Gastroesophageal sphincter (tissue), 4 donors: ENCODE results near the gene MS4A6A. TPM values are rescaled to one million over a fixed set of nuclear protein-coding genes. Genes with fewer than 3 reads are reported as not detected.

Experiments
- ATAC-seq: fragments of 150-250 bp; one replicate; pipeline ENCODE4 v1.9.1; 2016; ENCODE audit warnings: mild to moderate bottlenecking, moderate library complexity
- H3K27ac ChIP-seq, 4 donors: fragments of 200-600 bp; sonication (generic) in 3 of 4; 1 replicate in 3 of 4; 2 replicates in 1 of 4; pipeline ENCODE4 v1.5.1; 2016 to 2019
- H3K27me3 ChIP-seq: fragments of 200-600 bp; sonication (generic); one replicate; pipeline ENCODE4 v1.5.1; 2019
- H3K36me3 ChIP-seq, 2 donors: fragments of 200-600 bp; sonication (generic); one replicate each; pipeline ENCODE4 v1.5.1; 2019; ENCODE audit warnings: control low read depth in 1 of 2
- H3K4me1 ChIP-seq, 3 donors: fragments of 200-600 bp; sonication (generic); 1 replicate in 2 of 3; 2 replicates in 1 of 3; pipeline ENCODE4 v1.5.1; 2016 to 2019; ENCODE audit warnings: control low read depth in 2 of 3
- H3K4me3 ChIP-seq, 2 donors: fragments of 200-600 bp; sonication (generic); one replicate each; pipeline ENCODE4 v1.5.1; 2019; ENCODE audit warnings: mild to moderate bottlenecking in 1 of 2, moderate library complexity in 1 of 2
- H3K9me3 ChIP-seq, 3 donors: fragments of 200-600 bp; sonication (generic); one replicate each; pipeline ENCODE4 v1.5.1; 2017 to 2019; ENCODE audit warnings: control low read depth in 2 of 3
- CTCF ChIP-seq, 4 experiments: fragments of 200-600 bp in 2 of 4; fragments of 450-650 bp in 2 of 4; sonication (generic) in 1 of 4; IDR thresholded peaks; one replicate each; pipeline ENCODE4 v1.5.1; 2017 to 2019; ENCODE audit warnings: antibody characterized with exemption in 4 of 4, mild to moderate bottlenecking in 2 of 4, moderate library complexity in 2 of 4
- EP300 ChIP-seq: sonication (generic); formaldehyde crosslinking; IDR thresholded peaks from one replicate; pipeline ENCODE4 v1.6.1; 2017; ENCODE audit warnings: antibody characterized with exemption, mild to moderate bottlenecking
- POLR2A ChIP-seq, 2 donors: fragments of 450-650 bp; IDR thresholded peaks; one replicate each; pipeline ENCODE4 v1.6.1; 2017; ENCODE audit warnings: antibody characterized with exemption in 2 of 2, mild to moderate bottlenecking in 2 of 2, moderate library complexity in 1 of 2
- POLR2AphosphoS5 ChIP-seq: sonication (generic); formaldehyde crosslinking; IDR thresholded peaks from one replicate; pipeline ENCODE4 v1.6.1; 2017; ENCODE audit warnings: antibody characterized with exemption
- WGBS, 2 donors: methylation state at CpG; one replicate each; pipeline ENCODE4 v1.1.5; 2018; ENCODE audit warnings: low coverage in 1 of 2; 5-methylcytosine and 5-hydroxymethylcytosine counted together
- small RNA-seq, 4 donors: library from RNA; depleted of rRNA; stranded (forward); fragments of <200 nt; gene quantifications; one replicate each; pipeline ENCODE3, GENCODE V24; 2016
- total RNA-seq, 4 donors: library from RNA; depleted of rRNA; stranded (reverse); fragments of >200 nt; gene quantifications; one replicate each; pipeline ENCODE4 v1.1.0, GENCODE V29; 2016

MS4A6A gene
- total RNA-seq, 4 donors from 2014 or later: 27.5 to 137 (median 74.3) TPM

- 66% methylated on average over 2 of the region's 2 CpGs; no CpG with 5 or more reads in 1 of the 2 donors for WGBS, 2 donors
- ATAC-seq: no peak
- H3K36me3 ChIP-seq: no peaks in the 10 kb centered on the region
- no peak overlapping the region for H3K4me3 ChIP-seq
- TF ChIP-seq EP300 (no peak), CTCF (IDR thresholded peaks at IDR 0.05) (no peak), POLR2A (IDR thresholded peaks at IDR 0.05) (no peak), POLR2AphosphoS5 (no peak)
- H3K27ac ChIP-seq: no peak overlapping the region
- no peaks in the 10 kb centered on the region for H3K27me3 ChIP-seq
- H3K4me1 ChIP-seq: no peaks in the 10 kb centered on the region
- H3K9me3 ChIP-seq: no peaks in the 10 kb centered on the region
These were observed 54.5 kb downstream of the MS4A6A start for GRCh38 chr11:60128376-60128775.

- no peak for TF ChIP-seq POLR2AphosphoS5
- no peak for TF ChIP-seq POLR2A (IDR thresholded peaks at IDR 0.05)
- no peak for TF ChIP-seq EP300
- no peak for TF ChIP-seq CTCF (IDR thresholded peaks at IDR 0.05)
- H3K27ac ChIP-seq: no peak overlapping the region
These were observed 55.5 kb downstream of the MS4A6A start for GRCh38 chr11:60127311-60127811.

GRCh38 chr11:60125956-60126585, 56.8 kb downstream of the MS4A6A start:
- Histone ChIP-seq H3K4me1 (no peaks in the 10 kb centered on the region), H3K27ac (no peak overlapping the region), H3K36me3 (no peaks in the 10 kb centered on the region), H3K27me3 (no peaks in the 10 kb centered on the region), H3K9me3 (no peaks in the 10 kb centered on the region), H3K4me3 (no peak overlapping the region)
- TF ChIP-seq CTCF (IDR thresholded peaks at IDR 0.05) (no peak), EP300 (no peak), POLR2A (IDR thresholded peaks at IDR 0.05) (no peak), POLR2AphosphoS5 (no peak)
- ATAC-seq: no peak

More at GRCh38 chr11:60127311-60127811, 55.5 kb downstream of the MS4A6A start:
- WGBS, 2 donors: 71% methylated on average over 3 of the region's 3 CpGs
- no peak for ATAC-seq
- no peaks in the 10 kb centered on the region for H3K36me3 ChIP-seq
- no peaks in the 10 kb centered on the region for H3K27me3 ChIP-seq
- H3K4me3 ChIP-seq: no peak overlapping the region
- H3K4me1 ChIP-seq: no peaks in the 10 kb centered on the region
- H3K9me3 ChIP-seq: no peaks in the 10 kb centered on the region

GRCh38 chr11:60124802-60125432, 58.0 kb downstream of the MS4A6A start:
- no peak overlapping the region for H3K4me3 ChIP-seq
- 51 to 54% methylated on average over 5 to 8 of the region's 11 CpGs for WGBS, 2 donors
- ATAC-seq: no peak

More at GRCh38 chr11:60124802-60125432, 58.0 kb downstream of the MS4A6A start:
- Histone ChIP-seq H3K27ac (no peak overlapping the region), H3K27me3 (no peaks in the 10 kb centered on the region), H3K9me3 (no peaks in the 10 kb centered on the region), H3K4me1 (no peaks in the 10 kb centered on the region), H3K36me3 (no peaks in the 10 kb centered on the region)
- TF ChIP-seq CTCF (IDR thresholded peaks at IDR 0.05): no peak
- TF ChIP-seq POLR2A (IDR thresholded peaks at IDR 0.05): no peak
- TF ChIP-seq POLR2AphosphoS5: no peak
- TF ChIP-seq EP300: no peak

Small RNA genes lying within 50 kb of the gene (small RNA-seq; reads per million reads assigned to genes)
- gene MIR6503: 0.45 to 1.0 (median 0.58) reads per million in 4 donors

Other genes starting within 250 kb of the MS4A6A start
- gene OOSP1, start 244.7 kb downstream of the MS4A6A start, total RNA-seq: not detected
- gene OOSP4A, start 219.1 kb downstream of the MS4A6A start, total RNA-seq: not detected
- not detected for gene OOSP4B, start 165.9 kb downstream of the MS4A6A start, total RNA-seq
- gene OOSP2, start 142.7 kb downstream of the MS4A6A start, total RNA-seq: not detected
- not detected for gene MS4A3, start 126.4 kb downstream of the MS4A6A start, total RNA-seq
- 1 to 10 TPM in 3 of 4 donors, not detected in 1; 1.2 to 4.7 (median 1.7) TPM for gene MS4A2, start 94.4 kb downstream of the MS4A6A start, total RNA-seq
- gene MS4A4E, start 60.1 kb upstream of the MS4A6A start, total RNA-seq: 1 to 10 TPM in 3 of 4 donors, not detected in 1; 3.0 to 8.2 (median 3.9) TPM
- gene MS4A4A, start 97.6 kb upstream of the MS4A6A start, total RNA-seq: 10 to 100 TPM; 10.5 to 65.7 (median 25.8) TPM
- gene MS4A6E, start 144.2 kb upstream of the MS4A6A start, total RNA-seq: not detected
- 10 to 100 TPM; 15.0 to 34.2 (median 23.5) TPM for gene MS4A7, start 195.4 kb upstream of the MS4A6A start, total RNA-seq
- 1 to 10 TPM; 1.3 to 2.4 (median 1.6) TPM for gene MS4A14, start 213.4 kb upstream of the MS4A6A start, total RNA-seq
- not detected for gene MS4A5, start 246.5 kb upstream of the MS4A6A start, total RNA-seq